GM15510 (cell line): Measurements from ENCODE around the gene MYH6.

Experiments
- POLR2A ChIP-seq: IDR thresholded peaks from 3 replicates; pipeline ENCODE4 v1.6.1; 2011; ENCODE audit warnings: borderline replicate concordance; ENCODE audit not compliant: insufficient read length; ENCODE audit errors: extremely low read depth

The MYH6 gene

GRCh38 chr14:23423657-23424056, 15.6 kb upstream of the MYH6 start:
- TF ChIP-seq POLR2A: no peak

GRCh38 chr14:23421594-23421993, 13.5 kb upstream of the MYH6 start:
- no peak for TF ChIP-seq POLR2A

GRCh38 chr14:23418021-23418420, 9.9 kb upstream of the MYH6 start:
- TF ChIP-seq POLR2A: no peak

GRCh38 chr14:23416801-23417200, 8.7 kb upstream of the MYH6 start:
- no peak for TF ChIP-seq POLR2A

GRCh38 chr14:23415821-23416778, 8.0 kb upstream of the MYH6 start:
- no peak for TF ChIP-seq POLR2A

GRCh38 chr14:23414906-23415820, 7.1 kb upstream of the MYH6 start:
- no peak for TF ChIP-seq POLR2A

GRCh38 chr14:23414254-23414653, 6.2 kb upstream of the MYH6 start:
- no peak for TF ChIP-seq POLR2A

GRCh38 chr14:23413681-23414080, 5.6 kb upstream of the MYH6 start:
- no peak for TF ChIP-seq POLR2A

- no peak for TF ChIP-seq POLR2A
Observed at GRCh38 chr14:23411563-23412525, 3.8 kb upstream of the MYH6 start.

GRCh38 chr14:23409966-23410635, 2.0 kb upstream of the MYH6 start:
- TF ChIP-seq POLR2A: no peak

- TF ChIP-seq POLR2A: no peak
Observed at GRCh38 chr14:23409475-23409874, 1.4 kb upstream of the MYH6 start.

- no peak for TF ChIP-seq POLR2A
Observed at GRCh38 chr14:23408307-23408630, 196 bp upstream of the MYH6 start.

GRCh38 chr14:23406725-23407355, 1.2 kb downstream of the MYH6 start:
- TF ChIP-seq POLR2A: no peak
